ENCODE measurements around the gene ALG12. TPM values are rescaled to one million over a fixed set of nuclear protein-coding genes. Genes with fewer than 3 reads are reported as not detected.

Gene ALG12
- total and polyA plus RNA-seq, 2 of the 13 experiments (the other 11 are each of a cell fraction or from before 2014, with no cell fraction given) = 7.8 to 15.8 TPM

- TF ChIP-seq GLMP (CRISPR knock-in tag; IDR thresholded peaks at IDR 0.05; ENCODE audit: borderline replicate concordance) = no peak
- TF ChIP-seq ZBTB14 (CRISPR knock-in tag; IDR thresholded peaks at IDR 0.05) = peak; percentile 94
- TF ChIP-seq ZNF615 (CRISPR knock-in tag; IDR thresholded peaks at IDR 0.05; ENCODE audit: borderline replicate concordance) = no peak
- TF ChIP-seq MXD4 (CRISPR knock-in tag; IDR thresholded peaks at IDR 0.05) = peak; percentile 64
- TF ChIP-seq FOXO1 (CRISPR knock-in tag; IDR thresholded peaks at IDR 0.05) = no peak
- no peak for TF ChIP-seq PBX3 (CRISPR knock-in tag; IDR thresholded peaks at IDR 0.05; ENCODE audit: borderline replicate concordance)
- TF ChIP-seq, protein P1, sequence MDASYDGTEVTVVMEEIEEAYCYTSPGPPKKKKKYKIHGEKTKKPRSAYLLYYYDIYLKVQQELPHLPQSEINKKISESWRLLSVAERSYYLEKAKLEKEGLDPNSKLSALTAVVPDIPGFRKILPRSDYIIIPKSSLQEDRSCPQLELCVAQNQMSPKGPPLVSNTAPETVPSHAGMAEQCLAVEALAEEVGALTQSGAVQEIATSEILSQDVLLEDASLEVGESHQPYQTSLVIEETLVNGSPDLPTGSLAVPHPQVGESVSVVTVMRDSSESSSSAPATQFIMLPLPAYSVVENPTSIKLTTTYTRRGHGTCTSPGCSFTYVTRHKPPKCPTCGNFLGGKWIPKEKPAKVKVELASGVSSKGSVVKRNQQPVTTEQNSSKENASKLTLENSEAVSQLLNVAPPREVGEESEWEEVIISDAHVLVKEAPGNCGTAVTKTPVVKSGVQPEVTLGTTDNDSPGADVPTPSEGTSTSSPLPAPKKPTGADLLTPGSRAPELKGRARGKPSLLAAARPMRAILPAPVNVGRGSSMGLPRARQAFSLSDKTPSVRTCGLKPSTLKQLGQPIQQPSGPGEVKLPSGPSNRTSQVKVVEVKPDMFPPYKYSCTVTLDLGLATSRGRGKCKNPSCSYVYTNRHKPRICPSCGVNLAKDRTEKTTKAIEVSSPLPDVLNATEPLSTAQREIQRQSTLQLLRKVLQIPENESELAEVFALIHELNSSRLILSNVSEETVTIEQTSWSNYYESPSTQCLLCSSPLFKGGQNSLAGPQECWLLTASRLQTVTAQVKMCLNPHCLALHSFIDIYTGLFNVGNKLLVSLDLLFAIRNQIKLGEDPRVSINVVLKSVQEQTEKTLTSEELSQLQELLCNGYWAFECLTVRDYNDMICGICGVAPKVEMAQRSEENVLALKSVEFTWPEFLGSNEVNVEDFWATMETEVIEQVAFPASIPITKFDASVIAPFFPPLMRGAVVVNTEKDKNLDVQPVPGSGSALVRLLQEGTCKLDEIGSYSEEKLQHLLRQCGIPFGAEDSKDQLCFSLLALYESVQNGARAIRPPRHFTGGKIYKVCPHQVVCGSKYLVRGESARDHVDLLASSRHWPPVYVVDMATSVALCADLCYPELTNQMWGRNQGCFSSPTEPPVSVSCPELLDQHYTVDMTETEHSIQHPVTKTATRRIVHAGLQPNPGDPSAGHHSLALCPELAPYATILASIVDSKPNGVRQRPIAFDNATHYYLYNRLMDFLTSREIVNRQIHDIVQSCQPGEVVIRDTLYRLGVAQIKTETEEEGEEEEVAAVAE (CRISPR knock-in tag; IDR thresholded peaks at IDR 0.05; ENCODE audit: borderline replicate concordance) = 0 out of 2 replicates have a peak, but pooled peaks have one; percentile 24
- 0 out of 2 replicates have a peak, but pooled peaks have one; percentile 20 for TF ChIP-seq ETV6 (CRISPR knock-in tag; conservative IDR thresholded peaks at IDR 0.05)
- peak; percentile 83 for TF ChIP-seq KDM2A (CRISPR knock-in tag; IDR thresholded peaks at IDR 0.05; ENCODE audit: borderline replicate concordance, low read depth)
- TF ChIP-seq ZNF317 (CRISPR knock-in tag; IDR thresholded peaks at IDR 0.05) = 0 out of 2 replicates have a peak, but pooled peaks have one; percentile 37
- TF ChIP-seq MTF1 (CRISPR knock-in tag; IDR thresholded peaks at IDR 0.05) = no peak
- TF ChIP-seq ZBTB34 (CRISPR knock-in tag; IDR thresholded peaks at IDR 0.05) = no peak
- TF ChIP-seq ZNF709 (CRISPR knock-in tag; IDR thresholded peaks at IDR 0.05) = peak; percentile 19; the same call in 1 of the 2 replicates
- TF ChIP-seq NFATC3 (CRISPR knock-in tag; IDR thresholded peaks at IDR 0.05) = no peak
- TF ChIP-seq KAT7 (CRISPR knock-in tag; IDR thresholded peaks at IDR 0.05; ENCODE audit: borderline replicate concordance) = peak; percentile 77; the same call in 1 of the 2 replicates
- TF ChIP-seq RXRB (CRISPR knock-in tag; IDR thresholded peaks at IDR 0.05; ENCODE audit: borderline replicate concordance) = no peak
- no peak for TF ChIP-seq ZNF83 (CRISPR knock-in tag; IDR thresholded peaks at IDR 0.05; ENCODE audit: borderline replicate concordance)
- no peak for TF ChIP-seq ZNF713 (CRISPR knock-in tag; IDR thresholded peaks at IDR 0.05)
- TF ChIP-seq NFYB (CRISPR knock-in tag; IDR thresholded peaks at IDR 0.05) = peak; percentile 82
Observed at GRCh38 chr22:49917974-49918910, at the start of gene ALG12, which contains the start of gene CRELD2 (continued).
